Activated CD4-positive, alpha-beta T cell treated with anti-CD3 and anti-CD28 coated beads, Interleukin-2, Interleukin-6, amounts not matched to agents 100 ng/mL and 50 ng/mL, durations not matched to agents 16 hours and 8 hours (primary cell): ENCODE results near the gene TUBA3E.
"Not testable (repeated sequence)": the region's sequence is repeated elsewhere in the genome, so short reads cannot be mapped to it uniquely, and the experiment has no call there.

Experiments
- DNase-seq: peaks from one replicate; pipeline ENCODE4 v3.0.0-alpha.2; 2020

The TUBA3E gene

DNA sequence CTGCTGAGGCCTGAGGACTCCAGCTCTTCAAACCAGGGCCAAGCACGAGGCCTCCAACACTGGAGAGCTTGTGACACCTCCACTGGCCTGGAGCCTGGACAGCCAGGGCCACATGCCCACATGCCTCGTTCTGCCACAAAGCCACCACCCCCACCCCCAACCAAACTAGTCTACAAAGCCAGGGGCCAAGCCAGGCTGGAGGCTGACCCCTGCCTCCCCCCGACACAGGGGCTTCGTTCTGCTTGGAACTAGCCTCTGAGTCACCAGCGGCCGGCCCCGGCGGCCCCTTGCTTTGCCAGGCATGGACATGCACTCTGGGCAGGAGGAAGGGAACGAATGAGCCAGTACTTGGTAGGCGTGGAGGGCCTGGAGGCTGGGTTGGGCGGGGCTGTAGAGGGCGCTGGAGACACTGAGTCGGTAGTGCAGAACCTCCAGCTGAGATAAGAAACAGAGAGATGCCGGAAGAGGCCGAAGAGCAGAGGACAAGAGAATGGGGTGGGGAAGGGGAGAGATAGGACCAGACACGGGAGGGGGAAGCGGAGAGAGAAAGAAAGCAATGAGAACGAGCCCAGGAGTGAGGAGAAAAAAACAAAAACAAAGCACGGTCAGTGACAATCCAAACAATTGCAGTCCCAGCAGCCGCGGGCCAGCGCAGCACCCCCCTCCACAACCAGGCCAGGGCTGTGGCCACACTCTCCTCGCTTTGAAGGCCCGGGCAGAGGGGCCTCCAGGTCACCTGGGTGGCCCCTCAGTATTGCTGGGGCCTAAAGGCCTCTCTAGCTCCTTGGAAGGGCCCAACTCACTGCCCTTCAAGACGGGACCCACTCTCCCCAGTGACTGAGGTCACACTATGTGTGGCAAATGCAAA, 37.2 kb downstream of the TUBA3E start:
- not testable (repeated sequence) for DNase-seq

DNA sequence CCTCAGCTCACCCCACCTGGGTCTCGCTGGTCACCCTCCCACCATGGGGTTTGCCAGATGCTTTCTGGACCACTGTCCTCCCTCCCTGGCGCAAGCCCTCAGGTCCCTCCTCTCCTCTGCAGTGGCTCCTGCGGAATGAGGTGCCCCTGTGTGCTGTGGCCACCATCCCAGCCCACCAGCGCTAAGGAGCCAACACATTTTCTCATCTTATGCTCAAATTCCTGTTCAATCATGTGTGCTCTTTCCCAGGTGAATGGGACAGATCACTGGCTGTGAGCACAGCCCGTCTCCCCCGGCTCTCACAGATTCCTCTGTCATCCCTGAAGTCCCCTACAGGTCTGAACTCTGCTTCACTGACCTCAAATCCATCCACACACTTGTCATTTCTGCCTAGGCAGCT, 38.1 kb downstream of the TUBA3E start:
- DNase-seq: no peak

DNA sequence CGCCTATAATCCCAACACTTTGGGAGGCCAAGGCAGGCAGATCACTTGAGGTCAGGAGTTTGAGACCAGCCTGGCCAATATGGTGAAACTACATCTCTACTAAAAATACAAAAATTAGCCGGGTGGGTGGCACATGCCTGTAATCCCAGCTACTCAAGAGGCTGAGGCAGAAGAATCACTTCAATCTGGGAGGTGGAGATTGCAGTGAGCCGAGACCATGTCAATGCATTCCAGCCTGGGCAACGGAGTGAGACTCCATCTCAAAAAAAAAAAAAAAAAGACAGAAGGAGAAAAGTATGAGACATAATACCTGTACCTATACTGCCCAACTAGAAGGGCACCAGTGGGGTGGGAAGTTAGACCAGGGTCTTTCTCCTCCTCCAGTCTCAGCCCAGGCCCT, 38.9 kb downstream of the TUBA3E start:
- DNase-seq: not testable (repeated sequence)

DNA sequence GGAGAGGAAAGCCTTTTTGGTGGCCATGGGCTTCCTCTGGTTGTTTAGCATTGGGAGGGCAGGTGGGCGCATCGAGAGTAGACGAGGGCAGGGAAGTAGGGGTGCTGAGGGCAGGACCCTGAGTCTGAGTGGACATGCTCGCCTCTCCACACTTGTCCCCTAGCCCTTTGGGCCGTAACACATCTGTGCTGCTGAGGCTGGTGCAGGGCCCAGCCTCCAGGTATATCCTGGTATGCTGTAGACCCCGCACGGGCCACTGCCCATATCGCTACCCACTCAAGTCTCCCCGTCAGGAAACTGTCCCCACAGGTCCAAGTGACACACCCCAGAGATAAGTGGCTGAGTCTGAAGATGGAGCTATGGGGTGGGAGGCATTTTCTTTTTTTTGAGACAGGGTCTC, 39.6 kb downstream of the TUBA3E start:
- DNase-seq: no peak

DNA sequence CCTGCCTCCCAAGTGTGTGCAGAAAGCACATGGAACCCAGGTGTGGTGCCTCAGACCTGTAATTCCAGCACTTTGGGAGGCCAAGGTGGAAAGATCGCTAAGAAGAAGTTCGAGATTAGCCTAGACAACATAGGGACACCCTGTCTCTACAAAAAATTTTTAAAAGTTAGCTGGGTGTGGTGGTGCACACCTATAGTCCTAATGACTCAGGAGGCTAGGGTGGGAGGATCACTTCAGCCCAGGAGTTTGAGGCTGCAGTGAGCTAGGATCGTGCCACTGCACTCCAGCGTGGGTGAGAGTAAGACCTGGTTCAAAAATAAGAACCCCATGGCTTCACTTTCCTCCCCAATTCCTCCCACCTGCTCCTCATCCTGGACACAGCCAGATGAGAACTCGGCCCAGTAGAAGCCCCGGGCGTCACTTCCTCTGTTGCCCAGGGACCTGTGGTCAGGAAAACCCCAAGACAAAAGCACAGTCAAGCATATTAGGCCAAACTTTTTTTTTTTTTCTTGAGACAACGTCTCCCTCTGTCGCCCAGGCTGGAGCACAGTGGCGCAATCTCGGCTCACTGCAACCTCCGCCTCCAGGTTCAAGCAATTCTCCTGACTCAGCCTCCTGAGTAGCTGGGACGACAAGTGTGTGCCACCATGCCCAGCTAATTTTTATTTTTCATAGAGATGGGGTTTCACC, 40.3 kb downstream of the TUBA3E start:
- DNase-seq: peak; percentile 41

DNA sequence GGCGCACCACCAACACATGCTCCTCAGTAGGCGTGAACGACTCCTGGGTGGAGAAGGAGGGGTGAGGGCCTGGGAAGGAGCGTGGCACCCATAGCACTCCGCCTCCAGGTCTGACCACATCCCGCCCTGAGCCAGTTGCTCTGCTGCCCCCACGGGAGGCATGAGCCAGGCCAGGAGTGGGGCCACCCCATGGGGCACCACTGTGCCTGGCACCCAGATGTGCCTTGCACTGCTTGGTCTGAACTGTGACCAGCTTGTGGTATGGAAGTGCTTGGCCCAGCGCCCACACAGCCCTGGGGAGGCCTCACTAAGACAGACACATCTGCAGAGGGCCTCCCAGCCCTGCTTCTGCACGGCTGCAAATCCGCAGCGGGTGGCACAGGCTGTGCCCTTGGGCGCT, 40.9 kb downstream of the TUBA3E start:
- DNase-seq: not testable (repeated sequence)

DNA sequence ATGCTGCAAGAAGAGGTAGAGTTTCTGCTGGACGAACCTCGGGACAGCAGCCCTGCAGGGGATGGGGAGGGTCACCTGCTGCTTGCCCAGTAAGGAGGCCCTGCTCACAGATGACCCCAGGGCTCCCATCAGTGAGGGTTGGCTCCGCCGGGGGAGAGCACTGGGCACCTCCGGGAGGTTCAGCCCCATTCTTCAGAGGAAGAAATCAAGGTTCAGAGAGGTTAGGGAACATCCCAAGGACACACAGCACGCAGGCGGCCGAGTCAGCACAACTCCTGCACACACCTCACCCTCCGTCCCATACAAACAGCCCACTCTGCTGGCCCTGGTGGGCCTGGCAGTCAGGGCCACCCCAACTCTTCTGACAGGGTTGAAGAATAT, 41.6 kb downstream of the TUBA3E start:
- no peak for DNase-seq

DNA sequence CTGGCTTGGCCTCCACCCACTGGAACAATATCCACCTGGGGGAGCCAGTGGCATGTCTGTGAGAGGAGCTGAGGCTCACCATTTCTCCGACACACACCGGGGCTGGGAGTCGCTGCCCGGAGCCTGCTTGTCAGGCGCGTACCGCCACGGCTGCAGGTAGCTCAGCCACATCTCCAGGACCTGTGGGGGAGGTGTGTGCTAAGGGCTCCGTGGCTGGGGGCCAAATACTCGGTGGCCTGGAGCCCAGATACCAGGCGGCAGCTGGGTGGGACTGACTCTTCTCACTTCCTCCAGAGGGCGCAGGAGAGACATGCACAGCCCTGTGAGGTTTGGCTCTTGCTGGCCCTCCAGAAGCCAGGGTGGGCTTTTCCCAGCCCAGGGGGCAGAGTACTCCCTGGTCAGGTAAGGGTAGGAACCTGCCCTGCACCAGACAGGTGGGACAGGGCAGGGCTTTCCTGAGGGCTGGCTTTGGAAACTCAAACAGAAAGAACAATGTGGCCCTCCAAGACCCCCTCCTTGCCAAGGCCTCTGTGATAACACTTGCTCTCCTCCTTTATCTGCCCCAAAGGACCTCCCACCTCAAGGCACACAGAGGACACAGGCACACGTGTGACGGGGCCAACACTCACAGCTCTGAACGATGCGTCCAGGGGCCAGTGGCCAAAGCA, 42.1 kb downstream of the TUBA3E start:
- peak; percentile 40 for DNase-seq

DNA sequence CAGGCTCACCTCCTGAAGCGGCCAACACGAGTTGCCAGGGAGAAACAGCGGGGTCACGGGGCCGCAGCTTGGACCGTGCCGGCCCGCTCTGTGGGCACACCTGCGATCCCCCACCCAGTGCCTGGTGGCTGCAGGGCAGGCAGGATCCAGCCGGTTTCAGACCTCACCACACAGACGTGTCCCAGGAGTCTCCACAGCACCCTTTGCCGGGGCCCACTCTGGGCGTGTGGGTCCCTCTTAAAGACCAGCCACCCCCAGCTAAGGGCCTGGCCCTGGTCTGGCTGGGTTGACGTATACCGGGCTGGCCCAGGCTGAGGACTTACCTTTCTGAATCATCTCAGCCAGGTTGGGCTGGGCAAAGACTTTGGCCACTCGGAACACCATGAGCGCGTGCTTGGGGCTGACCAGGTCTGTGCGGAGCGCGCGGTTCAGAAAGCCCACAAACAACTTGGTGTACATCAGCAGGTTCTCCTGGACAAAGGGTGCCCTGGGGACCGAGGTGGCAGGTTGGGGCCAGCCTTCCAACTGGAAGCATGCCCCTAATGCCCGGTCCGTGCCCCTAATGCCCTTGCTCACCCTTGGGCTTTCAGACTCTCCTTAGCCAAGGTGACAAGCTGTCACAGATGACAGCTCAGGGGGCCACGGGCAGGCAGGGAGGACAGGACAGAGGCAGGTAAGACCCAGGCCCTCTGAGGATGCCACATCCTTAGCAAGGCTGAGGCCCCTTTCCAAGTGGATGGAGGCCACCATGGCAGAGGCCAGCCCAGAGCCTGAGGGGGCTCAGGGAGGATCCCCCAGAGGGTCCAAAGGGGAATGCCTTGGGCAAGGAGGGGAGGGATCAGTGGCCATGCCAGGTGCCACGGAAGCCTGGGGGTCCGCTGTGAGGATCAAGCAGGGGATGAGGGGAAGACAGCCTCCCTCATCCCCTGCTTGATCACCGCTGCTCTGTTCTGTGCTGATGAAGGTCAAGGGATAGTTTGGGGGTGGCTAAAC, 43.2 kb downstream of the TUBA3E start:
- DNase-seq: no peak

DNA sequence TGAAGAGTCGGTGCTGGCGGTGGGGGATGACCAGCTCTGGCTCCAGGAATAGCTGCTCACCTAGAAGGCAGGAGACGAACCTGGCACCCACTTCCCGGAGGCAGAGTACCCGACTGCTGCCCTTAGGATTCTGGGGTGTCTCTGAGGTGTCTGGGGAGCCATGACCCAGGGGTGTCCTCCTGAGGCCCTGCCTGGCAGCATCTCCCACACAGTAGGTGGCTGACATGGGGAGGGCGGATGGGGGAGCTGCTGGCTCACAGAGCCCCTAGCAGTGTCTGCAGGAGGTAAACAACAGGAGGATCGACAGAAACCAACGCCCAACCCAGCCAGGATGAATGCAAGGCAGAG, 43.8 kb downstream of the TUBA3E start:
- not testable (repeated sequence) for DNase-seq

DNA sequence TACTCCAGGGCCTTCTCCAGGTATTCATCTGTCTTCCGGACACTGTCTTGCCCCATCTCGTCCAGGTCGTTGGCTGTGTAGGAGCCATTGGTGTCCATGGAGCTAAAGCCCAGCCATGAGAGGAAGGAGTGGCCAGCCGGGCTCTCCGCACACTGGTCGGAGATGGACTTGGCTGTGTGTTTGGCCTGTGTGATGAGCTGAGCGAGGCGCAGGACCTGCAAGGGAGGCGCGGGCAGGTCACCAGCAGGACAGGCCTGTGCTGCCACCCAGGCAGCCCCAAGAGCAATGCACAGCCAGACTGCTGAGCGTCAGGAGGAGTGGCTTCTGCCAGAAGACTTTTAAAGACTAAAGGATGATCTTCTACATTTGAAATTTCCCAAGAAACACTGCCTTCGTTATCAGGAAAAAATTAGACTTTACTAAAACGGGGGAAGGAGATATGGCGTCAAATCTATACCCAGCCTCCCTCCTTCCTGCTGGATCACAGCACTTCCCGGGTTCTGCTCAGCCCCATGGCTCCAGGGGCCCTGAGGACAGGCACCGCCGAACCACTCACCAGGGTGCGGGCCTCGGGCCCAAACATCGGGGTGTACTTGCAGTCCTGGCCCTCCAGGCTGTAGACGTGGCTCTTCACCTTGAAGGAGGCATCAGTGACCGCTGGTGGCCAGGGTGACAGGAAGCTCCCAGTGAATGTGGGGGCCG, 44.4 kb downstream of the TUBA3E start:
- not testable (repeated sequence) for DNase-seq

DNA sequence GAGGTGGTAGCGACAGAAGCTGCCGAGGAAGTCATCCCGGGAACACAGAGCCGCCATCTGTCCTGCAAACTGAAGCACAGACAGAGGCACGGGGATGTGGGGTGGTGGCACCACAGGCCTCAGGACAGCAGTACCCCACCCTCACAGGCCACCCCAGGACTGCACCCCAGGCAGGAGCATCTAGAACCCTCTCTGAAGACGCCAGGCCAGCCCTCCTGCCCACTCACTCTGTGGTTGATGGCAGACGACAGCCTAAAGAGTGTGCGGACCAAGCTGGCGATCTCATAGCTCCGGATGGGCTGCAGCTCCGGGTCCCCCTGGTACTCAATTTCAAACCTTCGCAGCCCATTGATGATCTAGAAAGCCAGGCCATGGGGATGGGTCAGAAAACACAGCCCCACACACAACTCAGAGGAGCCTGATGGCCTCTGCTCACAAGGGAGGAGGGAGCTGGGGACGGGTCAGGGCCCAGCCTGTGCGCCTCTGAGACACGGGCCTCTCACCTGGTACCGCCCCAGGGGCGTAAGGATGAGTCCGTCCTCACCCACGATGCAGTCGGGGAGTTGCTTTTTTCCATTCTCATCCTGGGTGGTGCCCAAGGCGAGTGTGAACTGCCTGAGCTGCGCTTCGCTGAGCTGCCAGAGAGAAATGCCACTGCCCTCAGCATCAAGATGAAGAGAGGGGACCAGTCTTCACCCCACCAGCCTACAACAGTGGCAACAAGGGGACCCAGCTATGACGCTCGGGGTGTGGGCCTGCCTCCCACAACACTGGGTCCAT, 45.2 kb downstream of the TUBA3E start:
- DNase-seq: no peak

DNA sequence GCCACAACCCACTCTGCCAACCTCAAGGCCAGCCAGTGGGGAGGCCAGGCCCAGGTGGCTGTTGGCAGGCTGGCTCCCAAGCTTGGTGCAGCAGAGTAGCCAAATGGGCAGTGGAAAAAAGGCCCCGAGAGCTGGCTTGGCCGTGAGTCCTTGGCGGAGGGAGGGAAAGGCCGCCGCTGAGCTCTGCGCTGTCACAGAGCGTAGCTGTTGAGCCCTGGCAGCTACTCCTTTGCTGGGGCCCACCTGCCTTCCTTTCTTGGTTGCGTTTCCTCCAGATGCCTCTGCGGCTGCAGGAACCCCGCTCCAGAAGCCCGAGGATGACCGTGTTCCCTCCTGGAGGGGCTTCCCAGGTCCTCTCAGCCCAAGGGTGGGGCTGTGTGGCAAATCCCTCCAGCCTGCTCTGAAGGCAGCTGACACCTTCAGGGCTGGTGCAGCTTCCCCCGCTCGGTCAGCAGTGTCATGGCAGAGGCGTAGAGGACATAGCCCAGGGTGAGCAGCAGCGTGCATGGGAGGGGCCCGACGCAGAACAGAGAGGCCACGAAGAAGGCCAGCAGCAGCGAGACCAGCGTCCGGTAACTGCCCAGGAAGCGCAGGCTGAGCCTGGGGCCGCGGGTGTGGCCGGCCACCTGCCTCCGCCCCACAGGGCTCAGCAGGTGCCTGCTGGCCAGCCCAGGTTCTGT, 46.0 kb downstream of the TUBA3E start:
- DNase-seq: not testable (repeated sequence)

DNA sequence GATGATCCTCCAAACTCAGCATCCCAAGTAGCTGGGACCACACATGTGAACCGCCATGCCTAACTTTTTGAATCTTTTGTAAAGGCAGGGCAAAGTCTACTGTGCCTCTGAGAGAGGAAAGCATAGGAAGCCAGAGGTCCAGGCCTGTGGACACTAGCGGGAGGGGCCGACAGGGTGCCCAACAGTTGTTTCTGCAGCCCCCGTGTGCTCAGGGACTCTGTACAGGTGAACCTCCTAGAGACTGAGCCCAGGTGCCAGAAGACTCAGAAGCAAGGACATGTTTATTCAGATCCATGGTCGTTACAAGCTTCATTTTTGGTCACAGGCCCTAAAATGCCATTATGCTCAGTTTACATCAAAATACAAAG, 47.1 kb downstream of the TUBA3E start:
- not testable (repeated sequence) for DNase-seq

DNA sequence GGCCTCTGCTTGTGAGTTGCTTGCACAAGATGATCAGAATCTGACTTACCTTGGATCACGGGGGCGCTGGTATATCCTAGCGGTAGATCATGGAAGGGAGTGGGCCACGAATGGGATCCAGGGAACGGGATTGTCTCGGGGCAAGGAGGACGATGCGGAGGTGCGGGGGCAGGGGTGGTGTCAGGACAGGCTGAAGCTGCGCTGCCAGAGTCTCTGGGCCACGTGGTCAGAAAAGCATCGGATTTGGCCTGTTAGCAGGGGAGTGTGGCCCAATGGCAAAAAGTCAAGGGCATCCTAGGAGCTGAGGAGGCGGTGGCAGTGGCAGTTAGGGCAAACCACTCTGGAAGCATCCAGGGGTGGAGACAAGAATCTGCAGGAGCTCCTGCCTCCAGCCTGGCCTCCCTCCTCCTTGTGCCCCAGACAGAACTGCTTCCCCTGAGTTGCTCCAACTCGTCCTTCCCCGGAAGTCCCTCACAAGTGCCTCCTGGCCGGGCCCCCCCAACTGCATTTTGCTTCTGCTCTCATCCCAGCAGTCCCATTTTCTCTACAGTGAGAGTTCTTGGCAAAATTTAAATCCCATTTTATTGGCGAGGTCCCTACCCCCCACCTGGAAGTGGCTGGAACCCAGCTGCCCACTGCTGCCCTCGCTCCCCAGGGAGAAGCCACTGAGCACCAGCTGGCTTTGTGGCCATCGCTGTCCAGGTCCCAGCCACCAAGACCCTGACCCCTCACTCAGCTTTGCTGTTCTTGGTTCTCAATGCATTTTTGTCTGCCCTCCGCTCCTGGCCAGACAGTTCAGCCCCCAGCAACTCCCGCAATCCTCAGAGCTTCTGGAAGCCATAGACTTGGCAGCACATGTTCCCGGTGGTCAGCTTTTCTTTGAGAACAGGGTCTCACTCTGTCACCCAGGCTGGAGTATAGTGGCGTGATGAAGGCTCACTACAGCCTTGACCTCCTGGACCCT, 47.8 kb downstream of the TUBA3E start:
- DNase-seq: no peak

DNA sequence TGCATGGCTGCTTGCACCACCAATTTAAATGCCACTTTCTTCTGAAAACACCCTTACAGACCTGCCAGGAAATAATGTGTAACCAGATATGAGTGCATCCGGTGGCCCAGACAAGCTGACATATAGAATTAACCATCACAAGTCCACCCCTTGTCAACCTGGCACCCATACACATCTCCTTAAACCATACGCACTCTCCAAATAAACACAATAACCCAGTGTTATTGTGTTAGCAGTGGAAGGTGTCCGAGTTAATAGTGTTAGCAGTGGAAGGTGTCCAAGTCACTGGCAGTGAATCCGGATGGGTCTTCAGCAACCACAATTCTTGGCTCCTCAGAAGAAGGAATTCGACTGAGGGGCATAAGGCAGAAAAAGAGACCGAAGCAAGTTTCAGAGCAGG, 49.7 kb downstream of the TUBA3E start:
- not testable (repeated sequence) for DNase-seq

DNA sequence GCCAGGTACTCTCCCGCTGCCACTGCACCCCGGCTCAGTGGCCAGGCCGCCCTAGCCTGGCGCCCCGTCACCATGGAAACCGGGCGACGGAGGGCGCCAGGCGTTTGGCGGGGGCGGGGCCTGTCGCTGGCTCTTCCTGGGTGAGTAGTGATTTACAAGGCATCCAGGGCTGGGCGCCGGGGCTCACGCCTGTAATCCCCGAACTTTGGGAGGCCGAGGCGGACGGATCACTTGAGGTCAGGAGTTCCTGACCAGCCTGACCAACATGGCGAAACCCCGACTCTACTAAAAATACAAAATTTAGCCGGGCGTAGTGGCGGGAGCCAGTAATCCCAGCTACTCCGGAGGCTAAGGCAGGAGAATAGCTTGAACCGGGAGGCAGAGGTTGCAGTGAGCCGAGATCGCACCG, 53.2 kb downstream of the TUBA3E start, which contains the start of gene CCDC74B:
Gene CCDC74B, minus strand, starts transcription at position 107 of the 409 bp plus-strand sequence. CDS start 116 bp downstream, outside the sequence.
- peak; percentile 70 for DNase-seq

DNA sequence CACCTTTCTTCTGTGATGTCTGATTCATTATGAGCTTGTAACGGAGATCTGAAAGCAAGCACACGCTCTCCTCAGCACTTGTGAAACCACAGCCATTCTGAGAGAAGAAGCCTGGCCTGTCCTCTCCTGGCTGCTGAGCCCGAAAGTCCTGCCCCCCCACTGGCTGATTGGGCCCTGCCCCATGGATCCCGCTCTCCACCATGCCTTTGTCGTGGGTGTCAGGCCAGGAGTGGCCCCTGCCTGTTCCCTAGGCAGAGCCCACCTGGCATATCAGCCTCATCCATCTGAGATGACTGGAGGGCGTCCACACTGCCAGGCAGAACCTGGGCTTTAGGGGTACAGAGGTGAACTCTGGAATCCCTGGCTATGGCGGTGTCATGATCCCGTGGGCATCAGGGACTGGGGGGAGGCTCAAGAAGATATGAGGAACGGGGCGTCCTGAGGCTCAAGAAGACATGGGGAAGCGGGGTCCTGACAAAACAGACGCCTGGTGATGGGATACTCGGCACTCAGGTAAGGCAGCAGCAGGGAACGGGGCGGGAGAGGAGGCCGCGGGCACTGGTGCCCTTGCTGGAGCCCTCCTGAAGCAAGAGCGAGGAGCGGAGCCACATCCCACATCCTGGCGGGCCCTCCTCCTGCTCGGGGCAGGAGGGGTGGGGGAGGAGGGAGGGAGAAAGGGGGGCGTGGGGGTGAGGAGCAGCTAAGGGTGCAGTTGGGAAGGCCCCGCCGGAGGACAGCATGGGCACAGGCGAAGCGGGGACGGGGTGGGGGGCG, 54.8 kb downstream of the TUBA3E start:
- DNase-seq: peak; percentile 18
